ENCODE data around the gene LZTS3. TPM values are rescaled to one million over a fixed set of nuclear protein-coding genes. Genes with fewer than 3 reads are reported as not detected.

LZTS3 gene
- total RNA-seq, 2 donors from 2014 or later = 7.9 to 8.3 TPM

- Histone ChIP-seq H3K9me3 (no peaks in the 10 kb centered on the region), H3K4me3 (peak overlapping the region; percentile 95), H3K9ac (ENCODE audit: low read depth in 2 of 2, low read length in 2 of 2) (peak overlapping the region; percentile 88 to 95), H3K27me3 (no peaks in the 10 kb centered on the region), H3K36me3 (peaks cover 11% of the 10 kb centered on the region), H3K4me1 (no peaks in the 10 kb centered on the region), H3K27ac (no peak overlapping the region)
- DNase-seq = no peak
- intact Hi-C loops (cut with DNase I) = no loop called here
- TF ChIP-seq CTCF (IDR thresholded peaks at IDR 0.05) = no peak
These were observed 37.0 kb upstream of the LZTS3 start for GRCh38 chr20:3210346-3210745.

- peak overlapping the region; percentile 95 for H3K4me3 ChIP-seq
- H3K36me3 ChIP-seq = peaks cover 11% of the 10 kb centered on the region
- H3K9ac ChIP-seq (ENCODE audit: low read depth in 2 of 2, low read length in 2 of 2) = peak overlapping the region; percentile 88 to 95
- no peaks in the 10 kb centered on the region for H3K27me3 ChIP-seq
- DNase-seq = no peak
- intact Hi-C loops (cut with DNase I) = loop anchor here (5.0 kb wide), 1 partner anchor 48 kb away; no protein-coding TSS in a partner anchor
- H3K4me1 ChIP-seq = no peaks in the 10 kb centered on the region
- H3K9me3 ChIP-seq = no peaks in the 10 kb centered on the region
- no peak for TF ChIP-seq CTCF (IDR thresholded peaks at IDR 0.05)
- peak overlapping the region; percentile 82 for H3K27ac ChIP-seq
These were observed 36.6 kb upstream of the LZTS3 start for GRCh38 chr20:3209946-3210317.

DNA sequence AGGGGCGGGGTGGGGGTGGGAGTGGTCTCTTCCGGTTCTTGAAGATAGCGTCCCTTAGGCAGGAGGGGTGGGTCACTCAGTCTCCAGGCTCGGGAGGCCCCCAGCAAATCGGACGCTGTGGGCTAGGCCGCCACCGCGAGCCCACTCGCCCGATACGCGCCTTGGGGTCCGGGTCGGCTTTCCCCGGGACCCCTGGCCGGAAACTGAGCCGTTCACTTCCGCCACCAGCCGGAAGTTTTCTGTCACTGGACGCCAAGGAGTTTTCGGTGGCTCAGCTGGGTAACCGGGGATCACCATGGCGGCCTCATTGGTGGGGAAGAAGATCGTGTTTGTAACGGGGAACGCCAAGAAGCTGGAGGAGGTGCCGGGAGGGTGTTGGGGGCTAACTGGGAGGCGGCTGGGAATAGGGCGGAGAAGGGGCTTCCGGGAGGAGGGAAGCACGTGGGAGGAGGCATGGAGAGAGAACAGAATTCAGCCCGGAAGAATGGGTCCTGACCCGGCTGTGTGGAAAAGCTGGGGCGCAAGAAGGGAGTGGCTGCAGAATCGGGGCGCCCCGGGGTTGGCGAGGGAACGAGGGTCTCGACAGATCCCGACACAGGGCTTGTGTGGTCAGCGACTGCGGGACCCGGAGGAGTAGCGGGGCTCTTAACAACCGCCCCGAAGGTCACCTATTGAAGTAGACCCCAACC lies 36.1 kb upstream of the LZTS3 start, which contains the start of gene ITPA:
Gene ITPA (plus strand): TSS at position 242 of the 689 bp plus-strand sequence. CDS start 54 bp downstream, at position 296.
- Histone ChIP-seq H3K4me3 (peak within 1 kb of the TSS; percentile 95), H3K27me3 (no peaks in the 10 kb centered on the region), H3K4me1 (no peaks in the 10 kb centered on the region), H3K27ac (peak within 1 kb of the TSS; percentile 82), H3K9me3 (no peaks in the 10 kb centered on the region), H3K9ac (ENCODE audit: low read depth in 2 of 2, low read length in 2 of 2) (peak within 1 kb of the TSS; percentile 88 to 95), H3K36me3 (peaks cover 11% of the 10 kb centered on the region)
- DNase-seq = peak; percentile 73
- intact Hi-C loops (cut with DNase I) = loop anchor here (5.0 kb wide), 1 partner anchor 47 kb away; no protein-coding TSS in a partner anchor
- TF ChIP-seq CTCF (IDR thresholded peaks at IDR 0.05) = no peak

- Histone ChIP-seq H3K9me3 (no peaks in the 10 kb centered on the region), H3K36me3 (peaks cover 7% of the 10 kb centered on the region), H3K27me3 (no peaks in the 10 kb centered on the region), H3K27ac (peak overlapping the region; percentile 82), H3K9ac (ENCODE audit: low read depth in 2 of 2, low read length in 2 of 2) (peak overlapping the region; percentile 88 to 95), H3K4me3 (peak overlapping the region; percentile 95), H3K4me1 (no peaks in the 10 kb centered on the region)
- intact Hi-C loops (cut with DNase I) = loop anchor here (5.0 kb wide), 1 partner anchor 47 kb away; no protein-coding TSS in a partner anchor
- TF ChIP-seq CTCF (IDR thresholded peaks at IDR 0.05) = no peak
- peak; percentile 34 for DNase-seq
These were observed 35.5 kb upstream of the LZTS3 start for GRCh38 chr20:3208786-3209256.

GRCh38 chr20:3204124-3204794 lies 30.9 kb upstream of the LZTS3 start, which contains the start of gene DDRGK1:
TSS of gene DDRGK1 (minus strand) at chr20:3204682. CDS start at chr20:3204627, 55 bp downstream.
- no peaks in the 10 kb centered on the region for H3K9me3 ChIP-seq
- intact Hi-C loops (cut with DNase I) = no loop called here
- no peak for TF ChIP-seq CTCF (IDR thresholded peaks at IDR 0.05)

More at GRCh38 chr20:3204124-3204794, 30.9 kb upstream of the LZTS3 start, which contains the start of gene DDRGK1:
- Histone ChIP-seq H3K4me1 (peaks cover 5% of the 10 kb centered on the region), H3K4me3 (peak within 1 kb of the TSS; percentile 75), H3K27ac (peak within 1 kb of the TSS; percentile 73), H3K27me3 (no peaks in the 10 kb centered on the region), H3K9ac (ENCODE audit: low read depth in 2 of 2, low read length in 2 of 2) (peak within 1 kb of the TSS; percentile 91 to 98), H3K36me3 (peaks cover 3% of the 10 kb centered on the region)
- DNase-seq = peak; percentile 95
